ENCODE measurements around the gene CCDC33.

The CCDC33 gene

DNA sequence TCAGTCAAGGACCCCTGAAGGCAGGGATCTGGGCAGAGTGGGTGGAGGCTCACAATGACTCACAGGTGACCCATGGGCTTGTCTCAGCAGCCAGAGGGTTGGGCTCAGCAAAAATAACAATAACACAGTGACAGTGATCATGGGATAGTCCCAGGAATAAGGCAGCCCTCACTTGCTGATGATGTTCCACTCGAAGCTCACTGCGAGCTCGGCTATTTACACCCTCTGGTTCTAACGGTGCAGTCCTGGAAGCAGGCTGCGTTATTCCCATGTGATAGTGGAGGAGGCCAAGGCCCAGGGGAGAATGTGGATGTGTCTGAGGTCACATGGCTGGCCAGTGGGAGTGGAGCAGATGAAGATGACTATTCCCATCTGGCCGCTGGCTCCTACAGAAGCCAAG is 16.2 kb downstream of the CCDC33 start:
- H3K36me3 Mint-ChIP-seq (ENCODE audit: low read depth) = no peaks in the 10 kb centered on the region
- DNase-seq (no peak), ATAC-seq (no peak)
- H3K27ac Mint-ChIP-seq = no peak overlapping the region
- no peaks in the 10 kb centered on the region for H3K4me1 Mint-ChIP-seq
- no peaks in the 10 kb centered on the region for H3K9me3 Mint-ChIP-seq
- H3K4me3 Mint-ChIP-seq = no peak overlapping the region
- peaks cover 2% of the 10 kb centered on the region for H3K27me3 Mint-ChIP-seq

DNA sequence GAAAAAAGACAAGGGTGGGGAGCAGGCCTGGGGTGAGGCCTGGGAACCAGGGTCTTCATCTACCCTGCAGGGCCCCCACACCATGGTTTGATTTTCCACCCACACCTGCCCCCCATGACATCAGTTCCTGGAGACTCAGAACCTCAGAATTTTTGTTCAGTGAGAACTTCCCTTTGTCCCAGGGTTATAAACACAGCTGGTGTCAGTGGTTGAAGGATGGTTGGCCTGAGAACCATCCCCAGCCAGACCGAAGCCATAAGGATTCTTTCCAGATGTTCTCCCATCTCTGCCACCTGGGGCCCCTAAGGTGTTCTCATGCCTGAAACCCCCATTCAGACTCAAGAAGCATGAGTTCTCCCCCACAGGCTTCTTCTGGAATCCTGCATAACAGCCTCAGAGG is 16.6 kb downstream of the CCDC33 start:
- H3K27ac Mint-ChIP-seq = no peak overlapping the region
- no peak overlapping the region for H3K4me3 Mint-ChIP-seq
- no peaks in the 10 kb centered on the region for H3K4me1 Mint-ChIP-seq
- H3K9me3 Mint-ChIP-seq = no peaks in the 10 kb centered on the region
- DNase-seq = no peak
- H3K36me3 Mint-ChIP-seq (ENCODE audit: low read depth) = no peaks in the 10 kb centered on the region
- ATAC-seq = no peak
- H3K27me3 Mint-ChIP-seq = peaks cover 5% of the 10 kb centered on the region

DNA sequence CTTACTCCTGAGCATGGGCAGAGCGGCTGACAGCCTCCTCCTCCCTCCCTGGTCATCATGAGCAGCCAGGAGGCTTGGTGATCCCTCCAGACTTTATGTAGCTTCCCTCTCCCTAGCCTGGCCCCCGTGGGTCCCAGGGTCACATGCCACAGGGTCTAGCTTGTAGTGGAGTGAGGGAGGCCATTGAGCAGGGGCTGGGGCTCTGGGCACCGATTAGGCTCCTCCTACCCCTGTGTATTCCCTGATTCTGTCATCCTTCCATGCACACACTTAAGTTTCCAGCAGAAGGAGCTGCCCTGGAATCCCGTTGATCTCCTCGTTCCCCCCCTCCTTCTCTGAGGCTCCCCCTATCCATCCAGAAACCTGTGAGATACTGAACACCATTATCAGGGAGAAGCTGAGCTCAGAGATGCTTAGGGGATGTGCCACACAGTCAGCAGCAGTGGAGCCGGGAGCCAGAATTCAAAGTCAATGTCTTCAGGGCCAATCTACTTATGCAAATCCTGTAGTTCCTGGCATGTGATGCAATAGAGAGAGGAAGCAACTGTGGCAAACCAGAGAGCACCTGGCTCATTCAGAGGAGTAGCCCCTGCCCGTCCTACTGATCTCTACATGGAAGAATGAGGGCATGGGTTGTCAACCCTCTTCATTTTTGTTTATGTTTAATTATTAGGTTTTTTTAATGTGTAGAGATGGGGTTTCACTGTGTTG is 17.2 kb downstream of the CCDC33 start:
- Mint-ChIP-seq H3K27me3 (peaks cover 5% of the 10 kb centered on the region), H3K36me3 (ENCODE audit: low read depth) (no peaks in the 10 kb centered on the region), H3K4me1 (no peaks in the 10 kb centered on the region), H3K4me3 (no peak overlapping the region), H3K27ac (no peak overlapping the region), H3K9me3 (no peaks in the 10 kb centered on the region)
- DNase-seq = no peak
- ATAC-seq = no peak

DNA sequence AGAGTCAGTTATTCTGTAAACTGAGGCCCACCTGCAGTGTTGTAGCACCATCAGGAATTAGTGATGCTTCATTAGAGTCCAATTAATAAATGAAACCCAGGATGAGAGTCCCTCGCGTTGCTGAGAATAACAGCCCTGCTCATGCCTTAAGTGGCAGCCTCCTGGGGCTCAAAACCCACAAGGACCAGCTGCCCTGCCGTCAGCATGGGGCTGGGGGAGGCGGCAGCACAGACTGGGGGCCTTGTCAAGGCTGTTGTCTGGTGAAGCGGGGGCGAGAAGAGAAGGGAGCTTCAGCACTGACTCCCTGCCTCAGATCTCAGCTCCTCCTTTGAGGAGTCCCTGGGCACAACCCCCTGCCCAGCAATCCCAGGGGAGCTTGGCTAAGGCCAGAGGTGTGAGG is 21.0 kb downstream of the CCDC33 start:
- H3K4me3 Mint-ChIP-seq = no peak overlapping the region
- DNase-seq (no peak), ATAC-seq (no peak)
- H3K27ac Mint-ChIP-seq = no peak overlapping the region
- H3K4me1 Mint-ChIP-seq = no peaks in the 10 kb centered on the region
- H3K27me3 Mint-ChIP-seq = peaks cover 5% of the 10 kb centered on the region
- no peaks in the 10 kb centered on the region for H3K36me3 Mint-ChIP-seq (ENCODE audit: low read depth)
- H3K9me3 Mint-ChIP-seq = no peaks in the 10 kb centered on the region

DNA sequence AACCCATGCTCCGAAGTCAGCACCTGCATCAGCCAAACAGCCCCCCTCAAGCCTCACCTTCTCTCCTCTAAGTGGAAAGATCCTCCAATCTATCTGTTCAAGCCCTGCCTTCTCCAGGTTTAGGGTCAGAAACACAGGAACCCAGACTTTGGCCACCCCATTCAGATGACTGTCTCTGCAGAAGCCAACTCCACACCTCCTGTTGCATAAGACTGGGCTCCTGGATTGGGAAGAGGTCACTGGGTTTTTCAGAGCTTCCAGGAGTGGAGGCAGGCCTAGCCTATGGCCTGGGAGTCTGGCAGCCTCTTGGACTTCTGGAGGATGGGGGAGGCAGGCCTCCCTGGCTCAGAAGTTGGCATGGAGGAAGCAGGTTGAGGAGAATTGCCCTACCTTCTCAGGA is 21.5 kb downstream of the CCDC33 start:
- Mint-ChIP-seq H3K4me3 (no peak overlapping the region), H3K4me1 (no peaks in the 10 kb centered on the region), H3K27me3 (peaks cover 5% of the 10 kb centered on the region), H3K9me3 (no peaks in the 10 kb centered on the region), H3K36me3 (ENCODE audit: low read depth) (no peaks in the 10 kb centered on the region), H3K27ac (no peak overlapping the region)
- ATAC-seq (no peak), DNase-seq (no peak)

DNA sequence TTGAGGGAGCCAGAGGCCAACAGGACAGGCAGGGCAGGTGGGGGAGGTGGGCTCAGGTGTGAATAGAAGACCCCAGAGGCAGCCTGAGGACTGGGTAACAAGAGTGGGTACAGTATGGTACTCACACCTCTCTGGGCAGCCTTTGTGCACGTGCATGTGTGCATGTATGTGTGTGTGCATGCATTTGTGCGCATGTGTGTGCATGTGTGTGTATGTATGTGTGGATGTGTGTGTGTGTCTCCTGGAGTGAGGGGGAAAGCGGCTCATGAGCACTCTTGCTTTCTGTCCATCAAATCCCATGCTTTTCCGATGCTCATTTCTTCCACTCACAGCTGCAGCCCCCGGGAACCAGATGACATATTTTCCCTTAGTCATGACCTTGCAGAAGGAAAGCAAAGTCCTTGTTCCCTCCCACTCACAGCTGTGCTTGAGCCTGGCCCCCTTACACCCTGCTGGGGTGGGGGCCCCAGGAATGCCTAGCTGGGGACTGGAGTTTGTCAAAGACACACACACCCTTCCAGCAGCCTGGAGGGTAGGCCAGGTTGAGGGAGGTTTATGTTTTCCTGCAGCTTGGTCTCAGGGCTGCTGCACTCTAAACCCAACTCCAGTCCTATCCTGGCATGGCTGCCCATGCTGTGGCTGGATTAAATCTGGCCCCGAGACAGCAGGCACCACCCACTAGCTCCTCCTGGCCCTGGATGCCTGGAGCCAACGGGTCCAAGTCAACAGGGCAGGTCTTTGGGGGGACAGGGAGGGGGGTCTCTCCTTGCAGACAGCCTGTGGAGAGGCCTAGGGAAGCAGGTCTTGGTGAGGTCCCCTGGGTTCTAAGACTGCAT is 22.5 kb downstream of the CCDC33 start:
- no peak for ATAC-seq
- Mint-ChIP-seq H3K27me3 (peaks cover 7% of the 10 kb centered on the region), H3K4me1 (no peaks in the 10 kb centered on the region)

DNA sequence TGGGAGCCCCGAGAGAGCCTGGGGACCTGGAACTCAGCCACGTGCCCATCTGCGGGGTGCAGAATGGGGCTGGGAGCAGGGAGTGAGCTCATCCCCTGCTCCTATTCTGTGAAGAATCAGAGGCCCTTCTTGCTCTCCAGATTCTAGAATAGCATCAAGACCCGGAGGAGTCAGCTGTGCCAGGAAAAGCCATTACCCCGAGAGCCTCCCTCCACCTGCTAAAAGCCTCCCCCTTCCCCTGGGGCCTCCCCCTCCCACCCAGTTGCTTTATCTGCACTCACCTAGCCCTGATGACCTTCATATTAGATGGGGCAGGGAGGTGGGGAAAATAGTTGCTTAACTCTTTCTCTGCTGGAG is 23.1 kb downstream of the CCDC33 start:
- Mint-ChIP-seq H3K27me3 (peaks cover 9% of the 10 kb centered on the region), H3K4me1 (no peaks in the 10 kb centered on the region), H3K36me3 (ENCODE audit: low read depth) (no peaks in the 10 kb centered on the region), H3K4me3 (no peak overlapping the region), H3K9me3 (no peaks in the 10 kb centered on the region), H3K27ac (no peak overlapping the region)
- ATAC-seq (no peak), DNase-seq (no peak)

More for the DNA sequence above, 22.5 kb downstream of the CCDC33 start:
- Mint-ChIP-seq H3K27ac (no peak overlapping the region), H3K9me3 (no peaks in the 10 kb centered on the region), H3K4me3 (no peak overlapping the region), H3K36me3 (ENCODE audit: low read depth) (no peaks in the 10 kb centered on the region)
- DNase-seq = no peak

DNA sequence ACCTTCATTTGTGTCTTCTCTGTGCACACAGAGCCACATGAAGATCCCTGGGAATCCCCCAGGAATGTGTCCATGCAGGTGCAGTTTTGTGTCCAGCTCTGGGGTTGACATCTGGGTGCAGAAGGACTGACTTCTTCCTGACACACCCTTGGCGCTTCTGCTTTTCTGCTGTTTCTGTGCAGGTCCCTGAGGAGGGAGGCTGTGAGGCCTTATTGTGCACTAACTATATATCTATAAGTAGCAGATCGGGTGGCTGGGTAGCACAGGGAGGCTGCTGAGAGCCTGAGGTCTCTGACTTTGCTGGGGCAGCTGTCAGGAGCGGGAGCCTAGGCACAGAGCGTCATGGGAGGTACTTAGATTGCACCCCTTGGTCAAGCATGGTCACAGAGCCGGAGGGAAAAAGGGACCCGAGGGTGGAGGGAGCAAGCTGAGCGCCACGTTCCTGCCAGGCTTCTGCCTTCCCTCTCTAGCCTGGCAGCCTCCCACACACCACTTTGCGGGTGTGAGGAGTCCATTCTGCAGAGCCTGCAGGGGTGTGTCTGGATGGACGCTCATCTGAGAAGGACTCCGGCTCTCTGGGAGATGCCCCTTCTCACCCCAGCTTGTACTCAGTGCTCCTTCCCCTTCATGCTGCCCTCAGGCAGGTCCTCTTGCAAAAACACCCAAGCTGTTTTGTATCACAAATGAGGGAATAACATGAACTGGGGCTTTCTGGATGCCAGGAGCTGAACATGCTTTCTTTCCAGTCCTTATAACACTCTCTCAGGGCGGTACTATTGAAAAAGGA is 23.9 kb downstream of the CCDC33 start:
- Mint-ChIP-seq H3K4me3 (no peak overlapping the region), H3K9me3 (no peaks in the 10 kb centered on the region), H3K27ac (no peak overlapping the region), H3K27me3 (peaks cover 12% of the 10 kb centered on the region), H3K4me1 (no peaks in the 10 kb centered on the region), H3K36me3 (ENCODE audit: low read depth) (no peaks in the 10 kb centered on the region)
- no peak for ATAC-seq
- no peak for DNase-seq

DNA sequence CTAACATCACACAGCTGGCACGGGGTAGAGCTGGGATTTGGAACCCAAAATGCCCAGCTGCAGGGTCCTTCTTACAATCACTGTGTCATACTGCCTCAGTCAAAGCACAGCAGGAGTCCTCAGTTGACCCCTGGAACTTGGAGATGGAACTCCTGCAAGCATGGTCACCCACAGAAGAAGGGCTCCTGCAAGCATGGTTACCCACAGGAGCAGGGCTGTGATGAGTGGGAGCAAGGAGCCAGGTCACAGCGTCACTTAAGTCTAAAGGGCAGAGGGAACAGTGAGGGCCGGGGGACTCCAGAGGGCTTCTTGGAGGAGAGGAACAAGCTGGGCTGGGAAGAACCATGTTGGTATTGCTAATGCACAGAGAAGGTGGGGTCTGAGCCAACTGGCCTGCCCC is 24.9 kb downstream of the CCDC33 start:
- ATAC-seq (no peak), DNase-seq (no peak)
- no peak overlapping the region for H3K27ac Mint-ChIP-seq
- H3K4me3 Mint-ChIP-seq = no peak overlapping the region
- H3K4me1 Mint-ChIP-seq = no peaks in the 10 kb centered on the region
- no peaks in the 10 kb centered on the region for H3K9me3 Mint-ChIP-seq
- H3K36me3 Mint-ChIP-seq (ENCODE audit: low read depth) = no peaks in the 10 kb centered on the region
- peaks cover 16% of the 10 kb centered on the region for H3K27me3 Mint-ChIP-seq

DNA sequence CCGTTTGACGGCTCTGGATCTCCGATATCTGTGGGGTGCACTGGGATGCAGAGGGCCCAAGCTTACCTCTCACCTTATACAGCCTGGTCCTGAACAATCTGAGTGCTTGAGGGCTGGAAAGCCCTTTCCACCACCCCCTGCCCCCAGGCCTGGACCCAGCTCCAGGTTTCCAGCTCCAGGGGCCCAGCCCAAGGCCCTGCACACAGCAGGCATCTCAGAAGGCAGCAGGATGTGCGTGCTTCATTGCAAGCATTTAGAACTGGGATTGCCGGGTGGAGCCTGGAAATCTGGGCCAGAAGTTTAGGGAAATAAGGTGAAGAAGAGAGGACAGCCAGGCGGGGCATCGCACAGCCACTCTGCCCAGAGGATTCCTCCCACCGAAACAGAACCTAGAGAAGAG is 25.6 kb downstream of the CCDC33 start:
- Mint-ChIP-seq H3K27ac (no peak overlapping the region), H3K27me3 (peaks cover 19% of the 10 kb centered on the region), H3K4me3 (no peak overlapping the region), H3K4me1 (no peaks in the 10 kb centered on the region), H3K36me3 (ENCODE audit: low read depth) (no peaks in the 10 kb centered on the region), H3K9me3 (no peaks in the 10 kb centered on the region)
- DNase-seq (no peak), ATAC-seq (no peak)

DNA sequence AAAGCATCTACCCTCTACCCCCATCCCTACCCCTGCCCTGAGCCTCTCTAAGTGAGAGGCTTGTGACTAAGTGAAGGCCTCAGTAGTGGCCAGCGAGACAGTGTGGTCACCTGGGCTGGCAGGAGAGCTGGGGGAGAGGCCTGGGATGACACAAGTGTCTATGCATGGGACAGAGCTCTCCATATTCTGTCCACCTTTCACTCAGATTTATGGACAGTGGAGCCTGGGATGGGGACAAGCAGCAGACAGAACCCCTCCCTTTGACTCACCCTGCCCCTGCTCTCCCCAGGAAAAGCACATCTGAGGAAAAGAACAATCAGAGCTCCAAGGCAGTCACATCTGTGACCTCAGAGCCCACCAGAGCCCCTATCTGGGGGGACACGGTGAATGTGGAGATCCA is 26.0 kb downstream of the CCDC33 start:
- ATAC-seq (no peak), DNase-seq (no peak)
- no peaks in the 10 kb centered on the region for H3K9me3 Mint-ChIP-seq
- H3K27me3 Mint-ChIP-seq = peaks cover 19% of the 10 kb centered on the region
- no peaks in the 10 kb centered on the region for H3K4me1 Mint-ChIP-seq
- no peak overlapping the region for H3K27ac Mint-ChIP-seq
- no peaks in the 10 kb centered on the region for H3K36me3 Mint-ChIP-seq (ENCODE audit: low read depth)
- H3K4me3 Mint-ChIP-seq = no peak overlapping the region

DNA sequence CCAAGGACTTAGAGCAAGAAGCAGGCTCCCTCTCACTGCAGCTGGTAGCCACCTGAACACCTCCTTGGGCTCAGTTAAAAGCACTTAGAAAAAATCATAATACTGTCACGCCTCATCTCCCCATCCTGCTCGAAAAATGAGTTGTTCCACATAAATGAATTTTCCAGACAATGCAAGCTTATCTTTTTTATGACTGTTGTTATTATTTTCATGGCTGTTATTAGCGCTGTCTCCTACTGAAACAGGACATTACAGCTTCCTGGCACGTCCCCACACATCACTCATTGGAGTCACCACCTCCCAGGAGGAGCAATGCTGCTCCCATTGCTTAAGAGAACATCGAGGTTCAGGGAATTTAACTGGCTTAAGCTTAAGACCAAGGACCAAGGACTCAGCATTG is 26.5 kb downstream of the CCDC33 start:
- Mint-ChIP-seq H3K4me3 (no peak overlapping the region), H3K9me3 (no peaks in the 10 kb centered on the region), H3K27me3 (peaks cover 17% of the 10 kb centered on the region), H3K4me1 (no peaks in the 10 kb centered on the region), H3K27ac (no peak overlapping the region), H3K36me3 (ENCODE audit: low read depth) (no peaks in the 10 kb centered on the region)
- DNase-seq (no peak), ATAC-seq (no peak)

DNA sequence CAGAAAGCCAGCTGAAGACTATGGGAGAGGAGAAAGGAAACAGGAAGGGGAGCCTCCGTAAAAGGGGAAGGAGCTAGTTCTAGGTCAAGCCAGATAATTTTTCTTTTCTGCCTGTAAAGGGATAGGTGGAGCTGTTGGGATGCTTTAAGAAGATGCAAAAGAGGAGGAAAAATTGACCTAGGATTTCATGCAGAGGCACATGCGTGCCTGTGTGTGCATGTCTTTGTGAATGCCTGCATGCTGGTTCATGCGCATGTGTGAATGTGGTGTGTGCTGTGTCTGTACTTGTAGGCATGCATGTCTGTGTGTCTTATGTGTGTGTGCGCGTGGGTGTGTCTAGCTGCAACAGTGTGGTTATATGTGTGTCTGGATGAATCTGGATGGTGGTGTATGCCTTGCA is 27.3 kb downstream of the CCDC33 start:
- Mint-ChIP-seq H3K9me3 (no peaks in the 10 kb centered on the region), H3K27me3 (peaks cover 17% of the 10 kb centered on the region), H3K4me3 (no peak overlapping the region), H3K4me1 (no peaks in the 10 kb centered on the region), H3K27ac (no peak overlapping the region), H3K36me3 (ENCODE audit: low read depth) (no peaks in the 10 kb centered on the region)
- no peak for DNase-seq
- ATAC-seq = no peak

DNA sequence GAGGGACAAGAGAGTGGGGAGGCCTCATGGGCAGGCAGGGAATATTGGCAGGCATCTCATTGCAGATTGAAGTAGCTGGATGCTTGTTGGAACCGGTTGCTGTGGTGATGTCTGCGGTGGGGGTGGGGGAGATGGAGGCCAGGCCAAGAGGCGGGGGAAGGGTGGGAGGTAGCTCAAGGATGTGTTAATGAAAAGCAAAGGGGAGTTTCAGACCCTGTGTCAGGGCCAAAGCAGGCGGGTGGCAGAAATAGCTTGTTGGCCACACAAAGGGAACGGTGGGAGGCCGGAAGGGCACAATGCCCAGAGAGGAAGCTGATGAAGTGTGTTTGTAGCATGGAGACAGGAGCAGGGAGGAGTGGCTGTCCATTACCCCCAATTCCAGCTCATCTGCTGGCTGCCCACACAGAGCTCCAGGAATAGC is 28.0 kb downstream of the CCDC33 start:
- Mint-ChIP-seq H3K4me1 (no peaks in the 10 kb centered on the region), H3K4me3 (no peak overlapping the region), H3K36me3 (ENCODE audit: low read depth) (no peaks in the 10 kb centered on the region), H3K27me3 (peaks cover 17% of the 10 kb centered on the region), H3K9me3 (no peaks in the 10 kb centered on the region), H3K27ac (no peak overlapping the region)
- ATAC-seq (no peak), DNase-seq (no peak)

Data from activated naive CD8-positive, alpha-beta T cell treated with anti-CD3 and anti-CD28 coated beads, Interleukin-2, amount 50 U/mL, for 24 hours (primary cell).